ENCODE results near the gene SCGB1A1. TPM values are rescaled to one million over a fixed set of nuclear protein-coding genes. Genes with fewer than 3 reads are reported as not detected.

SCGB1A1 gene
- total RNA-seq, 4 donors from 2014 or later, result 5.9 to 6.6 TPM; not detected in 2

GRCh38 chr11:62439785-62440602 is 21.2 kb downstream of the SCGB1A1 start:
- DNase-seq, result no peak
- no peak overlapping the region for H3K4me3 ChIP-seq

GRCh38 chr11:62443390-62444235 is 24.8 kb downstream of the SCGB1A1 start:
- DNase-seq, result no peak
- H3K4me3 ChIP-seq, result peak overlapping the region in 3 of 4 donors; percentile 42 to 69 (median 48)
- intact Hi-C loops (cut with DNase I), result no loop called here

More at GRCh38 chr11:62439785-62440602, 21.2 kb downstream of the SCGB1A1 start:
- Histone ChIP-seq H3K9me3 (no peaks in the 10 kb centered on the region), H3K4me1 (peaks cover 15 to 54% (median 17%) of the 10 kb centered on the region in 3 donors), H3K36me3 (no peaks in the 10 kb centered on the region), H3K27me3 (no peaks in the 10 kb centered on the region), H3K27ac (peak overlapping the region; percentile 54 to 86 (median 75))
- no peak for TF ChIP-seq POLR2A (IDR thresholded peaks at IDR 0.05)
- WGBS, 2 donors, result 66 to 67% methylated on average over 10 to 23 of the region's 23 CpGs
- intact Hi-C loops (cut with DNase I), result no loop called here

GRCh38 chr11:62444236-62444833 is 25.5 kb downstream of the SCGB1A1 start:
- no peak for DNase-seq
- Histone ChIP-seq H3K4me1 (peaks cover 25 to 54% (median 32%) of the 10 kb centered on the region in 3 donors), H3K9me3 (no peaks in the 10 kb centered on the region), H3K27ac (peak overlapping the region; percentile 59 to 96 (median 86)), H3K4me3 (peak overlapping the region; percentile 18 to 69 (median 45)), H3K27me3 (no peaks in the 10 kb centered on the region), H3K36me3 (no peaks in the 10 kb centered on the region)
- 5 to 9% methylated on average over 6 to 8 of the region's 23 CpGs for WGBS, 2 donors
- peak in 2 of 4 donors; percentile 13 to 57 for TF ChIP-seq POLR2A (IDR thresholded peaks at IDR 0.05)
- TF ChIP-seq CTCF (IDR thresholded peaks at IDR 0.05), result no peak
- intact Hi-C loops (cut with DNase I), result no loop called here

More at GRCh38 chr11:62443390-62444235, 24.8 kb downstream of the SCGB1A1 start:
- 64 to 88% methylated on average over 10 to 11 of the region's 17 CpGs for WGBS, 2 donors
- TF ChIP-seq CTCF (IDR thresholded peaks at IDR 0.05) (no peak), POLR2A (IDR thresholded peaks at IDR 0.05) (no peak)
- Histone ChIP-seq H3K27ac (peak overlapping the region; percentile 59 to 96 (median 86)), H3K9me3 (no peaks in the 10 kb centered on the region), H3K36me3 (no peaks in the 10 kb centered on the region), H3K27me3 (no peaks in the 10 kb centered on the region), H3K4me1 (peaks cover 25 to 54% (median 30%) of the 10 kb centered on the region in 3 donors)

GRCh38 chr11:62444835-62445234 is 26.0 kb downstream of the SCGB1A1 start:
- peaks cover 25 to 52% (median 37%) of the 10 kb centered on the region in 3 donors for H3K4me1 ChIP-seq
- WGBS, 2 donors, result 19 to 38% methylated on average over 4 to 9 of the region's 9 CpGs
- peak overlapping the region; percentile 18 to 69 (median 45) for H3K4me3 ChIP-seq
- H3K9me3 ChIP-seq, result no peaks in the 10 kb centered on the region
- no peaks in the 10 kb centered on the region for H3K27me3 ChIP-seq
- no peak for DNase-seq
- TF ChIP-seq CTCF (IDR thresholded peaks at IDR 0.05) (no peak), POLR2A (IDR thresholded peaks at IDR 0.05) (no peak)
- H3K36me3 ChIP-seq, result no peaks in the 10 kb centered on the region
- intact Hi-C loops (cut with DNase I), result no loop called here
- H3K27ac ChIP-seq, result peak overlapping the region; percentile 59 to 96 (median 86)

- Histone ChIP-seq H3K4me1 (peaks cover 23 to 47% (median 38%) of the 10 kb centered on the region in 3 donors), H3K9me3 (no peaks in the 10 kb centered on the region), H3K36me3 (no peaks in the 10 kb centered on the region), H3K27ac (peak overlapping the region; percentile 59 to 96 (median 86)), H3K27me3 (no peaks in the 10 kb centered on the region), H3K4me3 (peak overlapping the region in 1 of 4 donors; percentile 42)
- intact Hi-C loops (cut with DNase I), result no loop called here
- no peak for DNase-seq
- no peak for TF ChIP-seq POLR2A (IDR thresholded peaks at IDR 0.05)
- no peak for TF ChIP-seq CTCF (IDR thresholded peaks at IDR 0.05)
- WGBS, 2 donors, result 40 to 41% methylated on average over 5 of the region's 5 CpGs
Measured at GRCh38 chr11:62445314-62445740, 26.5 kb downstream of the SCGB1A1 start.

Measured in esophagus squamous epithelium (tissue), 5 donors.